HG02884 (cell line): ENCODE data around the gene CYB561.

ENCODE experiments used
- ATAC-seq: cut with Tn5 transposase; IDR thresholded peaks from one replicate; pipeline ENCODE4 v1.9.1; 2021; ENCODE audit warnings: mild to moderate bottlenecking, moderate library complexity; ENCODE audit not compliant: unreplicated experiment

The CYB561 gene

GRCh38 chr17:63435681-63436522, 10.2 kb downstream of the CYB561 start:
- ATAC-seq = no peak

DNA sequence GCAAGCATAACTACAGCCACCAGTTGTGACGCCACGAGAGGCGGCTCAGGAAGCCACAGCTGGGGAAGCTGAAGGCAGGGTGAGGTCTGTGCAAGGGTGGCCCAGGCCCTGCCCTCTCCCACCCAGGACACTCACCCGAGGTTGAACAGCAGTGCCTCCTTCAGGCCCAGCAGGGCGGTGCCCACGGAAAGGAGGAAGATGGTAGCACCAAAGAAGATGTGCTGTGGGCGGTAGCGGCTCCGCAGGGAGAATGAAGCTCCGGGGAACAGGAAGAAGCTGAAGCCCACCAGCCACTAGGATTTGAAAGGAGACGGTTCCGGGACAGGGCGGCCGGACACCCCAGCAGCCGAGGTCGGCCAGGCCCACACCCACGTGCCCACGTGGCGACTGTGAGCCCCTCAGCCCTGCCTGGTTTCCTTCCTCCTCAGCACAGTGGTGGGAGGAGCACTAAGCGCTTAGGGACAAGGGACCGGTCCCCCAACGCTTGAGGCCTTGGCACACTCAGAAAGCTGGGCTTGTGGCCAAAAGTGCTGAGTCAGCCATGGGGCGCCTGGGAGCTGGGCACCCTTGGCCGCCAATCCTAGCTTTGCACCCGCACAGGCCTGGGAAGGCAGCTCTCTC, 11.0 kb downstream of the CYB561 start:
- ATAC-seq = no peak

DNA sequence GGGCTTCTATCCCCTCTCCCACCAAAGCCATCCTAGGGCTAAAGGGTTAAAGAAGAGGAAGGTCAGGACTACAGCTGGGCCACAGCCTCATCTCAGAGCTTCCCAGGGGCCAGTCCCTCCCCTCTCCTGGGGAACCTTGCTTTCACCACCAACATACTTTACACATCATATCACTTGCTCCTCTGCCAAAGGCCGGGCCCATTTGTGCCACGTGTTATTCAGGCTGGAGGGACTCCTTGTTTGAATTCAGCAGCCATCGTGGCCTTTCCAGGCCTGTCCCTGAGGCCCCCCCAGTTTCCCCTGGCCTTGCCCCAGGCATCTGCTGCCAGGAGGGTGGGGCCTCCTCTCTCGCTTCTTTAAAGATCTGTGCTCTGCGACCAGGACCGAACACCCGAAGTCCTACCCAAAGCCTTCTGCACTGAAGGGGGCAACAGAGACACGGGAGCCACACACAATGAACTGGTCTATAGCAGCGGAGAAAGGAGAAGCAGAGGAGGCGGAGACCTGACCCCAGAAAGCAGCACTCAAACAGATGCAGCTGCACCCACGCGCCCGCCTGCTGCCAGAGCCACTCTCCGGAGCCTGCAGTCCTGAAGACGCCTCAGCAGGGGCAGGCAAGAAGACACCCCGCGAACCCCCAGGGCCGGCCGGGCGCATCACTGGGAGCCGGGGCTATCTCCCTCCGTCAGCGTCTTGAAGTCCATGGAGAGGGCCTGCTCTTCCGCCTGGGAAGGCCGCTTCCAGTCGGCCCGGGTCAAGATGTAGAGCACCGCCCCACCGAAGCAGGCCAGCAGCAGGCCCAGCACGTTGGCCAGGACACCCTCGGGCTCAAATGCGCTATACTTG, 12.1 kb downstream of the CYB561 start:
- ATAC-seq = no peak

DNA sequence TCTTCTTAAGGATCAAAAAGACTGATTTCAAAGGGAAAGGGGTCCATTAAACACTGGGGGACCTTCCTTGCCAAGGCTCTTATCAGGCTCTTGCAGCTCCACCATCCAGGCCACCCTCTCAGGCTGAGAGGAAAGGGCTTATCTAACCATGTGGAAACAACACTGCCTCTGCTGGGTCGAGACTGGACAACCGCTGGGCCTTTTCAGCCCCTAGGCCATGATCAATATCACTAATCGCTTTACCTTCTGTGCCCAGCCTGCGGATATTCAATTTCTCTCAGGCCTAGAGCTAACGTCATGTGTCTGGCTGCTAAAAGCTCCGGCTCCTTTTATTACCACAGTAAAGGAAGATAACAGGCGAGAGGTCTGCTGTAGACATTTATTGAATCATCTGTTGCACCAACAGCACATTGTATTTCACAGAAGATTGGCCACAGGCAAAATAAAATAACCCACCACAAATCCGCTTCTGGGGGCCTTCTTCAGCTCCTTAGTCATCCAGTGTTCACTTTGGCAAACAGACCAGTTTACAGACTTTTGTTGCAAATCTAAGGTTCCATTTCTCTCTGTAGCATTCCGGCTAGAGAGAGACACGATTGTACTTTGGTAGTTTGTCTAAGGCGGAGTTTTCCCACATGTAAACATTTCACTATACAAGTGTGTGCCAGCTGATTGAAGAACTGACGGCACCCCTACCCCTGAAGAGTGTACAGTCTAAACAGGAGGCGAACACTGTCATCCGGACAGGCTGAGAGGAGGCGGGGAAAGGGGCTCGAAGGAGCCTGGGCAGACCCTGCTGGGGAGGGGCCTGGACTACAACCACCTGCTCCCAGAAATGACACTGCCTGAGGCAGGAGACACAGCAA, 13.9 kb downstream of the CYB561 start:
- no peak for ATAC-seq

- no peak for ATAC-seq
These were observed 14.5 kb downstream of the CYB561 start for GRCh38 chr17:63431618-63431938.

- ATAC-seq = no peak
These were observed 15.9 kb downstream of the CYB561 start for GRCh38 chr17:63430223-63430622.

- ATAC-seq = no peak
These were observed 16.3 kb downstream of the CYB561 start for GRCh38 chr17:63429766-63430165.

GRCh38 chr17:63426917-63427308, 19.2 kb downstream of the CYB561 start:
- ATAC-seq = no peak

DNA sequence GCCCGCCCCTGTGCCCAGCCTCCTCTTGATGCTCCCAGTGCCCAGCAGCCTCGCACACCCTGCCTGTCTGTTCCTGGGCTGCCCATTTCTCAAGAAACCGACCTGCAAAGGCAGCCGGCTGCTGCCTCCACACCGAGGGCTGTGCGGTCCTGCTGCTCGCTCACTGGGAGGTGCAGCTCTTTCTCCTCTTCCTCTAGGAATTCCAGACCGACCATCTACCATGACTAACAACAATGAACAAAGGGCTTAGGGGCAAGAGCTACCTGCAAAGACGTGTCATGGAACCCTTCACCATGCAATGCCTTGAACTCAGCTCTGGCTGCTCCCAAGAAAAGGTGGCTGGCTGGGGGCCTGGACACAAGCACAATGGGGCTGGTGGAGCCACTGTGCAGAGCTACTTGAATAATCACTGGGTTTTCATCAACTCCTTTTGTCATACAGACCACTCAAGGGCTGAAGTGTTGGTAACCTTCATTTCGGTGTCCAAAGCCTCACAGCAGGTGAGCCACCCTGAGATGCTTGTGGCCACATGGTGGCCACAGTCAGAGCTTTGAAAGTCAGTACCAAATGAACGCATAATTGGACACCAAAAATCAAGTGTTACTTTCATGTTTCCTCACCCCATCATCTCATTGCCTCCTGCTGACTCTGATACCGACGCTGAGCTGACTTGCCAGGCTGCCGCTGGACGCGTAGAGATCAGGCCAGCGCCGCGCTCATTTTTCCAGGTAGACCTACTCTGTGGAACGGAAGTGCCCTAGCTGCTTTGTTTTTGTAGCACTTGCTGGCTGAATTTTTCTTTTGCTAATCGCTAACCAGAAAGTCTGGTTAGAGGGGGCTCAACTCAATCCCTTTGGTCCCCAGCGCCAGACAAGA, 19.8 kb downstream of the CYB561 start:
- ATAC-seq = no peak

DNA sequence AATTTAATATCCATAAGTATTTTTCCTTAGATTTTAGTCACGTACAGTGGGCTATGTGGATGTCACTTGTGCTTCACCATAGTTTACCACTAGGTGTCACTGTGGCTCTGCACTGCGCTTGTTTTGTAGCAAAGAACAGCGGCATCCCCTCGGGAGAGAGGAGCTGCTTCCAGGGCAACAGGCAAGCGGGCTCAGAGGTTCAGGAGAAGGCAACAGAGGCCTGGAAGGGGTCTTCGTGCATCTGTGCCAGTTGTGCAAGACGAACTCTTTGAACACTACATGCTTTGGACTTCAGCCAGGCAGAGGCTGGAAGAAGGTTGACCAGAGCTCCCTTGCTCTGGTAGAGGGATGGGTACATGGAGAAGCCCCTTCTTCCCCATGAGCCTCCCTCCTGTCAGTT, 20.6 kb downstream of the CYB561 start:
- ATAC-seq = no peak

DNA sequence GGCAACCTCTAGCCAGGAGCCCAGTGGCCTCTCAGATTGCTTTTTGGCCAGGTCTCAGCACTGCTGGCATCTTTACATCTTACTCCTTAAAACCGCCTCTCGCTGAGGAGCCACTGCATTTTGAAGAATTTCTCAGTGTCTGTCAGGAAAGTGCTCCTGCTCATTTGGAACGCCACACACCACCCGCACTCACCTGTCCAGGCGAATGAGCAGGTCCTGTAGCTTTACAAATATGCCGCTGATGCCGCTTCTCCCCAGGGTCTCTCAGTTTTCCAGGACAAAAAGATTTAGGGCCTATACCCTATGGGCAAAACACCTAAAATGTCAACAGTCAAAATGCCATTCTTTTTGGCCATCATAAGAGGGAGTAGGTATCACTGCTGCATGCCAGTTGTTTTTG, 22.1 kb downstream of the CYB561 start:
- ATAC-seq = no peak

DNA sequence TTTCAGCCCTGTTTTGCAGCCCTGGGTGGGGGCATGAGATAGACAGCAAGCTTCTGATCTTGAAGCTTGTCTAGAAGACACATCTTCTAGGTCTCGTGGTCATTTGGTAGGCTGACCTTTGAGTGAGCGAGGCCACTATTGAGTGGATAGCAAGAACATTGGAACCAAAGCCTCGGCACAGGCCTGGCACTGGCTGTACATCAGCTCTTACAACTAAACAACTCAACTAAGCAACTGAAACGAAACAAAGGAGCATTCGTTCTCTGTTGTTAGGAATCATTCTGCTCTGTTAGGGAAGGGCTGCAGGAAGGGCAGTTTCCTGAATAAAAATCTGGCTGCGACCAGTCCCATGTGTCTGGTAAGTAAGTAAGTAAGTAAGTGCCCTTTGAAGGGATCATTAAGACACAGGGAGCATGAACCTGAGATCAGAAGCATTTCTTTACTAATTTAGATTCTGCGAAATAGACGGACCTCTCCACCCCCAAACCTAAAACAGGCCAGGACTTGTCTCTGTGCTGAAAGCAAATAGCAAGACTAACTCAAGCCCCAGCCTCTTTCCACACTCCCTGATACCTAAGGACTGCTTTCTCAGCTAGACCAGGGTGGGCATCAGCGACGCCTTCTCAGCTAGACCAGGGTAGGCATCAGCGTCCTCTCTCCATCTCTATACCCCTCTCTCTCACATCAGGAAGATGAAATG, 22.7 kb downstream of the CYB561 start:
- ATAC-seq = no peak

DNA sequence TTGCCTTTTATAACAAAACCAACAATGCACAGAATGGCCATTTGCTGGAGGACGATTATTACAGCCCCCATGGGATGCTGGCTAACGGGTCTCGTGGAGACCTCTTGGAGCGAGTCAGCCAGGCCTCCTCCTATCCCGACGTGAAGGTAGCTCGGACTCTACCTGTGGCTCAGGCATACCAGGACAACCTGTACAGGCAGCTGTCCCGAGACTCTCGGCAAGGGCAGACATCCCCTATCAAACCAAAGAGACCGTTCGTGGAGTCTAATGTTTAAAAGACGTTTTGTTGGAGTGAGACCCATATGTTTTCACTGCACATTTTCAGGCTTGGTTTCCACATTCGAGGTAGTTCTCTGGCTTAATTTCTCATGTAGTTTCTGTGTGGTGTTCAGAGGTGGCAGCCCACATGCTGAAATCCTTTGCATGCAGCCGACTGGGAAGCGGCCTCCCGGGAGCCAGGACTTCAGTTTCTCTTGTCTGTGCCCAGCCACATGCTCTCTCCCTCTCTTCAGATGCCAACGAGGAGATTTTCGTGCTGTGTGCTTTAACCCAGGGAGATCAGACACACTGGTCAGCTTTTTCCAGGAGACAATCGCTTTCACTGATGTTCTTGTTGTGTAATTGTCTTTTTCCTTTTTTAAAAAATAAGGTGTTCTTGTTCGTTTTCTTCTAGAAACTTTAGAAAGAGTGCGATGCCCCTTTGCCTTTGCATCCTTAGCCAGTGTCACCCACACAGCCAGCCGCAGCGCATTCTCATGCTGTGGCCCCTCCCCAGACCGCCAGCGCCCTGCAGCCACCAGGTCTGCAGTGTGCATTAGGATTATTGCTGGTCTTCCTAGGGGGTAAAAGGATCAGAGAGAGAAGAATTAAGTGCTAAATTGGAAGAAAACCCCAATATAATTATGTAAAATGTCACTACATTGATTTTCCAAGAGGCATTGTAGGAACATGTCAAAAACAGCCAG, 24.1 kb downstream of the CYB561 start:
- no peak for ATAC-seq

- ATAC-seq = no peak
These were observed 25.0 kb downstream of the CYB561 start for GRCh38 chr17:63420868-63421680.

GRCh38 chr17:63419949-63420867, 25.9 kb downstream of the CYB561 start:
- ATAC-seq = no peak

DNA sequence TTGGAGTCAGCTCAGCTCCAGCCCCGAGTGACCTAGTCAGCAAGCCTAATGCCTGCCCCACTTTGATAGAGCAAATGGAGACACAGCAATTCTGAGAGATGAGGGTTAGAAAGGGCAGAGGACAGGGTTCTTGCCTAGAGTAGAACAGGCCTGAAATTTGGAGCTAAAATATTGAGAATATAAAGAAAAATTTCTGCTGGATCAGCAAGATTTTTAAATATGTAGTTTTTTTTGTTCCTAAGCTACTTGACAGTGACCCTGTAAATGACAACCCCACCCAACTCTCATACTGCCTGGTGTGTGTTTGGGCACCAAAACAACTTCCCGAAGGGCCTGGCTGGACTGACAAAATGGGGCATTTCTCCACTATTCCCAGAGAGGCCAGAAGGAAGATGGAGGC, 26.7 kb downstream of the CYB561 start:
- ATAC-seq = no peak
